Trophoblast cell (in vitro differentiated cells and primary cell): ENCODE measurements around the gene SOCS7.
A peak's percentile ranks its signal among the peaks of the same experiment; 100 is the strongest.

Experiments used
- DNase-seq, 2 donors: peaks; one replicate each; pipeline ENCODE4 v3.0.0-alpha.2; 2016
- H2AFZ ChIP-seq: 2 replicates; pipeline ENCODE4 v1.6.1; 2013; ENCODE audit warnings: low read length, moderate library complexity, mild to moderate bottlenecking; ENCODE audit not compliant: insufficient read depth, poor library complexity
- H2AK5ac ChIP-seq: 2 replicates; pipeline ENCODE4 v1.6.1; 2013; ENCODE audit warnings: mild to moderate bottlenecking, low read length
- H2BK120ac ChIP-seq: 2 replicates; pipeline ENCODE4 v1.6.1; 2013; ENCODE audit warnings: low read length, mild to moderate bottlenecking, moderate library complexity; ENCODE audit not compliant: insufficient read depth, poor library complexity
- H2BK12ac ChIP-seq: 2 replicates; pipeline ENCODE4 v1.6.1; 2013; ENCODE audit warnings: mild to moderate bottlenecking, low read length, moderate library complexity
- H2BK5ac ChIP-seq: 2 replicates; pipeline ENCODE4 v1.6.1; 2013; ENCODE audit warnings: low read length, low read depth, moderate library complexity, mild to moderate bottlenecking; ENCODE audit not compliant: poor library complexity
- H3K14ac ChIP-seq: 2 replicates; pipeline ENCODE4 v1.6.1; 2013; ENCODE audit warnings: mild to moderate bottlenecking, low read length
- H3K18ac ChIP-seq: 2 replicates; pipeline ENCODE4 v1.6.1; 2013; ENCODE audit warnings: mild to moderate bottlenecking, low read length
- H3K23ac ChIP-seq: 2 replicates; pipeline ENCODE4 v1.6.1; 2013; ENCODE audit warnings: low read length
- H3K27ac ChIP-seq: 2 replicates; pipeline ENCODE4 v1.5.1; 2013; ENCODE audit warnings: low read depth, mild to moderate bottlenecking, inconsistent platforms, low read length, moderate library complexity
- H3K27me3 ChIP-seq: 2 replicates; pipeline ENCODE4 v1.6.1; 2013; ENCODE audit warnings: inconsistent platforms, mild to moderate bottlenecking, low read length, moderate library complexity; ENCODE audit not compliant: insufficient read depth
- H3K36me3 ChIP-seq, 2 experiments: 1 replicate in 1 of 2; 2 replicates in 1 of 2; pipeline ENCODE4 v1.6.1; 2013; ENCODE audit warnings: low read length in 2 of 2, mild to moderate bottlenecking in 2 of 2, moderate library complexity in 1 of 2; ENCODE audit not compliant: insufficient read depth in 2 of 2, control insufficient read depth in 1 of 2
- H3K4ac ChIP-seq: 2 replicates; pipeline ENCODE4 v1.6.1; 2013; ENCODE audit warnings: low read depth, mild to moderate bottlenecking, low read length, moderate library complexity
- H3K4me1 ChIP-seq, 2 experiments: 1 replicate in 1 of 2; 2 replicates in 1 of 2; pipeline ENCODE4 v1.6.1; 2013; ENCODE audit warnings: low read length in 2 of 2, mild to moderate bottlenecking in 2 of 2, moderate library complexity in 1 of 2; ENCODE audit not compliant: insufficient read depth in 2 of 2, control insufficient read depth in 1 of 2
- H3K4me2 ChIP-seq: 2 replicates; pipeline ENCODE4 v1.6.1; 2013; ENCODE audit warnings: inconsistent platforms, mild to moderate bottlenecking, low read length, moderate library complexity
- H3K4me3 ChIP-seq: 2 replicates; pipeline ENCODE4 v1.5.1; 2013; ENCODE audit warnings: mild to moderate bottlenecking, low read depth, low read length, inconsistent platforms
- H3K79me1 ChIP-seq: one replicate; pipeline ENCODE4 v1.6.1; 2013; ENCODE audit warnings: low read length
- H3K79me2 ChIP-seq: 2 replicates; pipeline ENCODE4 v1.6.1; 2013; ENCODE audit warnings: low read length, mild to moderate bottlenecking; ENCODE audit not compliant: control insufficient read depth, insufficient read depth, poor library complexity
- H3K9ac ChIP-seq: 2 replicates; pipeline ENCODE4 v1.6.1; 2013; ENCODE audit warnings: mild to moderate bottlenecking, low read length
- H3K9me3 ChIP-seq: 2 replicates; pipeline ENCODE4 v1.6.1; 2013; ENCODE audit warnings: low read depth, mild to moderate bottlenecking, control low read depth, inconsistent platforms, low read length; ENCODE audit not compliant: insufficient read depth
- H4K12ac ChIP-seq: 2 replicates; pipeline ENCODE4 v1.6.1; 2013; ENCODE audit warnings: low read depth, mild to moderate bottlenecking, low read length, moderate library complexity
- H4K8ac ChIP-seq: 2 replicates; pipeline ENCODE4 v1.6.1; 2013; ENCODE audit warnings: low read depth, mild to moderate bottlenecking, low read length, moderate library complexity
- H4K91ac ChIP-seq: one replicate; pipeline ENCODE4 v1.6.1; 2013; ENCODE audit warnings: low read depth, mild to moderate bottlenecking, low read length, moderate library complexity
- WGBS: extraction: QIAGEN DNeasy Blood & Tissue Kit; methylation state at CpG from one replicate; pipeline ENCODE4 v1.1.7; 2013; ENCODE audit warnings: missing lambda C conversion rate; ENCODE audit not compliant: insufficient read length, insufficient coverage; ENCODE audit errors: extremely low coverage; 5-methylcytosine and 5-hydroxymethylcytosine counted together

Gene SOCS7

GRCh38 chr17:38350035-38350434, 1.6 kb upstream of the SOCS7 start:
- Histone ChIP-seq H3K9ac (no peak overlapping the region), H4K8ac (no peak overlapping the region), H3K27me3 (no peaks in the 10 kb centered on the region), H3K36me3 (no peaks in the 10 kb centered on the region), H2BK5ac (no peak overlapping the region), H3K4me1 (peaks cover 5 to 11% of the 10 kb centered on the region in 2 experiments), H2AFZ (no peak overlapping the region), H3K23ac (no peak overlapping the region), H3K14ac (no peak overlapping the region), H4K91ac (no peak overlapping the region), H3K4me2 (no peak overlapping the region), H2BK12ac (no peak overlapping the region), H3K9me3 (no peaks in the 10 kb centered on the region), H3K27ac (no peak overlapping the region), H2AK5ac (no peak overlapping the region), H3K4ac (no peak overlapping the region), H3K79me1 (peaks cover 7% of the 10 kb centered on the region), H4K12ac (no peak overlapping the region), H3K4me3 (no peak overlapping the region), H3K79me2 (peaks cover 6% of the 10 kb centered on the region), H3K18ac (no peak overlapping the region), H2BK120ac (no peak overlapping the region)
- no CpG with 5 or more reads among the region's 2 CpGs for WGBS
- no peak for DNase-seq

GRCh38 chr17:38352245-38353085, 821 bp downstream of the SOCS7 start:
- Histone ChIP-seq H2BK5ac (peak overlapping the region; percentile 39), H3K4ac (peak overlapping the region; percentile 64), H3K14ac (peak overlapping the region; percentile 89), H3K4me1 (peaks cover 5 to 12% of the 10 kb centered on the region in 2 experiments), H3K9ac (peak overlapping the region; percentile 75), H3K18ac (peak overlapping the region; percentile 87), H3K79me2 (peaks cover 6% of the 10 kb centered on the region), H3K4me3 (peak overlapping the region; percentile 84), H3K36me3 (no peaks in the 10 kb centered on the region), H4K12ac (peak overlapping the region; percentile 11), H2BK120ac (peak overlapping the region; percentile 12), H3K79me1 (peaks cover 7% of the 10 kb centered on the region), H4K91ac (peak overlapping the region; percentile 70), H3K23ac (no peak overlapping the region), H3K27me3 (no peaks in the 10 kb centered on the region), H2AK5ac (no peak overlapping the region), H4K8ac (peak overlapping the region; percentile 41), H2BK12ac (no peak overlapping the region), H3K4me2 (peak overlapping the region; percentile 79), H3K27ac (no peak overlapping the region), H2AFZ (peak overlapping the region; percentile 83), H3K9me3 (no peaks in the 10 kb centered on the region)
- no CpG with 5 or more reads among the region's 72 CpGs for whole genome bisulfite sequencing
- DNase-seq, result peak in 1 of 2 donors; percentile 33

DNA sequence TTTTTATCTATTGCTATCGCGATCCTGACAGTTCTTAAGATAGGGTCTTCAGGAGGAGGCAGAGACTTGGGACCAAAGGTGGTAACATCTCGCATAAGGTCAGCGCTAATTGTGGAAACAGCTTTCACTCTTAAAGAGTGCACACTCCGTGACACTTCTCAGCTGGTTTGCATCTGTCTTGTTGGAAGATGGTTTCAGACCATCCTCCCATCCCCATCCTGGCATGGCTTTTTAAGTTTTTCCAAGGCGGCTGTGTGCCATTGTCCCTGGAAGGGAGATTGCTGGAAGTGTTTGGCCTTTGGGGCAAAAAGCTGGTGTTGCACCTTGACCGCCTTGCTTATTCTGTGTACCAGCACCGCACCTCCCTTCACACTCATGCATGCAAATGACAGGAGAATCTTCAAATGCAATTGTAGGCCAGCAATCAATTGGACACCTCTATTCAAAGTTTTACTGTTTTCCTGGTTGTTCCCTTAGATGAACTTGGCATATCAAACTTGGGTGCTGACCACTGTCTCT, 1.5 kb downstream of the SOCS7 start:
- peak overlapping the region; percentile 79 for H3K4me2 ChIP-seq
- WGBS, result no CpG with 5 or more reads among the region's 8 CpGs
- no peak overlapping the region for H4K12ac ChIP-seq

GRCh38 chr17:38353668-38354067, 2.0 kb downstream of the SOCS7 start:
- Histone ChIP-seq H3K79me1 (peaks cover 7% of the 10 kb centered on the region), H3K4me3 (no peak overlapping the region), H4K91ac (no peak overlapping the region), H2BK120ac (no peak overlapping the region), H3K23ac (no peak overlapping the region), H3K18ac (no peak overlapping the region), H3K79me2 (peaks cover 6% of the 10 kb centered on the region), H3K4me2 (no peak overlapping the region), H2BK12ac (no peak overlapping the region), H3K4ac (no peak overlapping the region), H3K9me3 (no peaks in the 10 kb centered on the region), H3K27me3 (no peaks in the 10 kb centered on the region), H2AK5ac (no peak overlapping the region), H4K12ac (no peak overlapping the region), H3K14ac (no peak overlapping the region), H3K9ac (no peak overlapping the region), H2BK5ac (no peak overlapping the region), H3K4me1 (peaks cover 5 to 13% of the 10 kb centered on the region in 2 experiments), H3K27ac (no peak overlapping the region), H2AFZ (no peak overlapping the region), H4K8ac (no peak overlapping the region), H3K36me3 (no peaks in the 10 kb centered on the region)
- DNase-seq, result peak in 1 of 2 donors; percentile 21
- no CpG with 5 or more reads among the region's 13 CpGs for WGBS

More for the DNA sequence above, 1.5 kb downstream of the SOCS7 start:
- H2AFZ ChIP-seq, result no peak overlapping the region
- no peaks in the 10 kb centered on the region for H3K9me3 ChIP-seq
- no peak overlapping the region for H2AK5ac ChIP-seq
- H3K14ac ChIP-seq, result no peak overlapping the region
- no peak overlapping the region for H3K23ac ChIP-seq
- no peak overlapping the region for H4K8ac ChIP-seq
- H2BK5ac ChIP-seq, result no peak overlapping the region
- H3K79me1 ChIP-seq, result peaks cover 7% of the 10 kb centered on the region
- H4K91ac ChIP-seq, result no peak overlapping the region
- peak in 1 of 2 donors; percentile 6 for DNase-seq
- H3K4me1 ChIP-seq, result peaks cover 5 to 13% of the 10 kb centered on the region in 2 experiments
- H2BK120ac ChIP-seq, result no peak overlapping the region
- no peak overlapping the region for H2BK12ac ChIP-seq
- H3K79me2 ChIP-seq, result peaks cover 6% of the 10 kb centered on the region
- H3K27ac ChIP-seq, result no peak overlapping the region
- H3K9ac ChIP-seq, result peak overlapping the region; percentile 4
- no peaks in the 10 kb centered on the region for H3K36me3 ChIP-seq
- no peak overlapping the region for H3K18ac ChIP-seq
- no peak overlapping the region for H3K4ac ChIP-seq
- no peaks in the 10 kb centered on the region for H3K27me3 ChIP-seq
- H3K4me3 ChIP-seq, result peak overlapping the region; percentile 14
